ENCODE results near the gene MAN2A1. TPM values are rescaled to one million over a fixed set of nuclear protein-coding genes. Genes with fewer than 3 reads are reported as not detected.

Gene MAN2A1
- polyA plus RNA-seq, 1 donor (not counting 4 experiments of a cell fraction or from before 2014, with no cell fraction given), result 63.8 TPM

- dilution Hi-C loops (cut with MboI; ENCODE audit: extremely low pct_ligation_motif_present, low sequenced_read_pairs), result no loop called here
- H3K4me2 ChIP-seq (ENCODE audit: control insufficient read depth, extremely low read depth, insufficient read depth, low read depth, low read length), result no peak overlapping the region
- no peaks in the 10 kb centered on the region for H3K36me3 ChIP-seq (ENCODE audit: control insufficient read depth in 2 of 2, extremely low read depth in 1 of 2, insufficient read depth in 2 of 2, low read length in 2 of 2)
- H4K20me1 ChIP-seq (ENCODE audit: control insufficient read depth, extremely low read depth, insufficient read depth, low read length), result no peaks in the 10 kb centered on the region
- H2AFZ ChIP-seq (ENCODE audit: control insufficient read depth, low read length), result no peak overlapping the region
- H3K4me3 ChIP-seq (ENCODE audit: control insufficient read depth in 2 of 3, extremely low read depth in 1 of 3, insufficient read depth in 2 of 3, low read depth in 1 of 3, low read length in 3 of 3), result no peak overlapping the region
- no peak overlapping the region for H3K27ac ChIP-seq (ENCODE audit: control insufficient read depth, insufficient read depth, low read length)
- no peaks in the 10 kb centered on the region for H3K9me1 ChIP-seq (ENCODE audit: control insufficient read depth, extremely low read depth, insufficient read depth, low read length)
- no peaks in the 10 kb centered on the region for H3K9me3 ChIP-seq (ENCODE audit: control insufficient read depth, low read depth, low read length)
- TF ChIP-seq EZH2 (IDR thresholded peaks at IDR 0.05; ENCODE audit: low read length) (no peak), CTCF (optimal IDR thresholded peaks at IDR 0.05 in 1 of 3, IDR thresholded peaks at IDR 0.05 in 1 of 3, conservative IDR thresholded peaks at IDR 0.05 in 1 of 3; ENCODE audit: extremely low read depth in 1 of 3, insufficient read depth in 2 of 3, low read length in 3 of 3) (no peak)
- FAIRE-seq (no peak), DNase-seq (ENCODE audit: low read depth, low spot score) (no peak)
- no peak overlapping the region for H3K9ac ChIP-seq (ENCODE audit: control insufficient read depth, extremely low read depth, insufficient read depth, low read length)
- H3K4me1 ChIP-seq (ENCODE audit: control insufficient read depth, extremely low read depth, insufficient read depth, low read length), result no peaks in the 10 kb centered on the region
- peaks cover 2% of the 10 kb centered on the region for H3K27me3 ChIP-seq (ENCODE audit: control insufficient read depth, extremely low read depth, insufficient read depth, low read length)
- no peaks in the 10 kb centered on the region for H3K79me2 ChIP-seq (ENCODE audit: control insufficient read depth, insufficient read depth, low read length)
These were observed 216.2 kb downstream of the MAN2A1 start for GRCh38 chr5:109905906-109906305.

GRCh38 chr5:109907189-109907588, 217.5 kb downstream of the MAN2A1 start:
- no peaks in the 10 kb centered on the region for H3K36me3 ChIP-seq (ENCODE audit: control insufficient read depth in 2 of 2, extremely low read depth in 1 of 2, insufficient read depth in 2 of 2, low read length in 2 of 2)
- no peaks in the 10 kb centered on the region for H4K20me1 ChIP-seq (ENCODE audit: control insufficient read depth, extremely low read depth, insufficient read depth, low read length)
- H3K9me1 ChIP-seq (ENCODE audit: control insufficient read depth, extremely low read depth, insufficient read depth, low read length), result no peaks in the 10 kb centered on the region
- dilution Hi-C loops (cut with MboI; ENCODE audit: extremely low pct_ligation_motif_present, low sequenced_read_pairs), result no loop called here
- FAIRE-seq (no peak), DNase-seq (ENCODE audit: low read depth, low spot score) (no peak)
- H3K4me1 ChIP-seq (ENCODE audit: control insufficient read depth, extremely low read depth, insufficient read depth, low read length), result no peaks in the 10 kb centered on the region
- TF ChIP-seq EZH2 (IDR thresholded peaks at IDR 0.05; ENCODE audit: low read length), result no peak
- TF ChIP-seq CTCF (optimal IDR thresholded peaks at IDR 0.05 in 1 of 3, IDR thresholded peaks at IDR 0.05 in 1 of 3, conservative IDR thresholded peaks at IDR 0.05 in 1 of 3; ENCODE audit: extremely low read depth in 1 of 3, insufficient read depth in 2 of 3, low read length in 3 of 3), result no peak
- H3K79me2 ChIP-seq (ENCODE audit: control insufficient read depth, insufficient read depth, low read length), result no peaks in the 10 kb centered on the region
- H3K27ac ChIP-seq (ENCODE audit: control insufficient read depth, insufficient read depth, low read length), result no peak overlapping the region
- H3K4me3 ChIP-seq (ENCODE audit: control insufficient read depth in 2 of 3, extremely low read depth in 1 of 3, insufficient read depth in 2 of 3, low read depth in 1 of 3, low read length in 3 of 3), result no peak overlapping the region
- peaks cover 3% of the 10 kb centered on the region for H3K27me3 ChIP-seq (ENCODE audit: control insufficient read depth, extremely low read depth, insufficient read depth, low read length)
- H2AFZ ChIP-seq (ENCODE audit: control insufficient read depth, low read length), result no peak overlapping the region
- H3K9ac ChIP-seq (ENCODE audit: control insufficient read depth, extremely low read depth, insufficient read depth, low read length), result no peak overlapping the region
- H3K9me3 ChIP-seq (ENCODE audit: control insufficient read depth, low read depth, low read length), result no peaks in the 10 kb centered on the region
- H3K4me2 ChIP-seq (ENCODE audit: control insufficient read depth, extremely low read depth, insufficient read depth, low read depth, low read length), result no peak overlapping the region

All from keratinocyte (primary cell).